Hepatic stellate cell (primary cell): Measurements from ENCODE around the gene SORCS2.

Source experiments
- DNase-seq: peaks from one replicate; pipeline ENCODE4 v3.0.0; 2011; ENCODE audit warnings: low spot score

SORCS2 gene

DNA sequence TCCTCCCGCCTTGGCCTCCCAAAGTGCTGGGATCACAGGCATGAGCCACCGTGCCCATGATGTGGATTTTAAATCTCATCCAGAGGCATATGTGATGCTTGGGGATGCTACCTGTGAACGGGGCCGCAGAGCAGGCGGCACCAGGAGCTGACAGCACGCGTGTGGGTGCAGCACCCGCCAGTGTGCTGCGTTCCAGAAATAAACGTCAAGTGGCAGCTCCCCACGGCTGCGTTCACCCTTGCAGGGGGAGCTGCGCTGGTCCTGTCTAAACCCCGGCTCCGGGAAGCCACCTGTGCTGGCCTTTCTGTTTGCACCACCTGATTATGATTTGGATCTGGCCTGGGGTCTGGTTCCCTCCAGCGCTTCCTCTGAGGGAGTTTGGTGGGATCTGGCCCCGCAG, 77.8 kb downstream of the SORCS2 start:
- DNase-seq, result no peak

- DNase-seq, result no peak
These were observed 80.1 kb downstream of the SORCS2 start for GRCh38 chr4:7272404-7272803.

GRCh38 chr4:7273738-7274297, 81.5 kb downstream of the SORCS2 start:
- DNase-seq, result no peak

DNA sequence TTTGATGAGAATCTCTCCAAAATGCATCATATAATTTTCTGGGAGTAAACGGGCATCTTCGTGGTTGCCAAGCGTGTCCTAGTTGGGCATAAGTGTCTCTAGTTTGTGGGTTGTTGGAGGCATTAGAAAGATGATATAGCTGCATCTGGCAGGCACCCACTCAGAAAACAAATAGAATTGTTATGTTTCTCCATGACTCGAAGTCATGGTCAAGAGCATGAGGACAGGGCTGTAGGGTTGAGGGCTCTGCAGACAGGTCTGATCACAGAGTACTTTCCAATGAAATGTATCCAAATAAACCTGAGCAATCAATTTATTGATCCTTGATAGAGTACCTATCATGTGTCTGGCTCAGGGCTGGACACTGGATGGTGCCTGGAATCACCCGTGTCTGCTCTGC, 82.7 kb downstream of the SORCS2 start:
- DNase-seq, result no peak

DNA sequence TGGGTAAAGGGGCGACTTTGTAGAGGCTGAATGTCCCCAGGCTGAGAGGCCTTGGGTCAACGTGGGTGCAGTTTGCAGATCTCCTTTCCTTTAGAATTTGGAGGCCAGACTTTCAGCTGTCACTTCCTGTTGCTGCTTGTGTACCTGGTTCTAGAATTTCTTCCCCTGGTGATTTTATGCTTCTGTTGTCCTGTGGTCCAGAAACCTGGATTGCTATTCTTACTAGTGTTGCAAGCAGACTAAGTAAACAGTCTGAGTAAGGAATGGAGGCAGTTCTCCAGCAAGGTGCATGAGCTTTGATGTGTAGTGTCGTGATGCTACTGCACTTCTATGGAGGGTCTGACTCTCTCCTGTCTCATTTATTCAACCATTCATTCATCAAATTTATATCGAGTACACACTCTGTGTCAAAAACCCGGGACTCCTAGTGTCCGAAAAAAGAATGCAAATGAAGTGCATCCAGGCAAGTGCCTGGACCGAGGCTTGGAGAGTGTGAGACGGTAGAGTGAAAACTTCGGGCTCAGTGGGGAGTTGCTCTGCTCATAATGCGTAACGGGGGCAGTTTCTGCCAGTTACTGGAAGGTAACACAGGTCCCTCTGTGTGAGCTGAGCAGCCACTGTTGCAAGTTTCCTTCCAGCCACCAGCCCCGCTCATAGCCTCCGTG, 83.3 kb downstream of the SORCS2 start:
- DNase-seq, result no peak

- no peak for DNase-seq
These were observed 84.2 kb downstream of the SORCS2 start for GRCh38 chr4:7276515-7276914.

DNA sequence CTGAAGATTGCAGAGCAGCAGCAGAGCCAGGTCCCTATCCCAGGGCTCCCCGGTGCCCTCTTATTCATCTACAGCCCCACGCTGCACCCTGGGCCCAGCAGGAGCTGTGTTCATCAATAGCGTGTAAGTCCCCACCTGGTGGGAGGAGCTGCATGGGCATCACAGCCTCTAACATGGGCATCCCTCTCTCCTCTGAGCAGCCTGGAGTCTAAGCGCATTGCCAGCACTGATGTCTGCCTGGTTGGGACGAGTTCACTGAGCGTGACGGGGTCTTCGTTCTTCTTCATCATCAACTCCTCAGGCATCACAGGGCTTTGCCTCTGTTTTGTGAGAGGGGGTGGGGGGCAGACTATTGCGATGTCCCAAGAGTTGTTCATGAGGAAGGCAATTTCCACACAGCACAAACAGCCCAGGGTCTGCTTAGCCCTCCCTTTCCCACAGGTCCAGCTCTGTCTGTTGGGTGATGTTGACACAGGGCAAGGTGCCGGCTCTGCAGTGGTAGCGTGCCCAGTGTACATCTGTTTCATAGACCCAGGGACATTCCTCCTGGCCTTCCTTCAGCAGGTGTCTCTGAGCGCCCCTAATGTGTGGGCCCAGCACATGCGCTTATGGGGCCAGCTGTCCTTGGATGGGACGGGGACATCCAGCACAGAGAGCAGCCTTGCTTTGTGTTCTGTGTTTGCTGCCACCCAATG, 85.9 kb downstream of the SORCS2 start:
- DNase-seq, result no peak

DNA sequence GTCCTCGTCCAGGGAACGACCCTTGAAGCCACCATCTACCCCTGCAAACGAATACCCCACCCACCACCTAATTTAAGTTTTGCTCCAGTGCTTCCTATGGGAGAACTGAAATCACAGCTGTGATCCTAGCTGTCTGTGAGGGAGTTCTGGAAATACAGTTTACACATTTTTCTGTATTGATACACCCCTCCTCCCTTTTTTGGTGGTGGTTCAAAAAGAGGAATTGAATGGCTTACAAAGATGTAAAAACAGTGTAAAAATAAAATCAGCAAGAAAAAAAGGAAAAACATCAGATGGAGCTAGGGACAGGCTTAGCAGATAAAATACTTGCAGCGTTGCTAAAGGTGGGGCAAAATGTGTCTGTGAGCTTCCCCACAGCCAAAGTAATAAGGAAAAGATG, 86.6 kb downstream of the SORCS2 start:
- DNase-seq, result no peak

GRCh38 chr4:7279902-7280301, 87.6 kb downstream of the SORCS2 start:
- DNase-seq, result no peak

DNA sequence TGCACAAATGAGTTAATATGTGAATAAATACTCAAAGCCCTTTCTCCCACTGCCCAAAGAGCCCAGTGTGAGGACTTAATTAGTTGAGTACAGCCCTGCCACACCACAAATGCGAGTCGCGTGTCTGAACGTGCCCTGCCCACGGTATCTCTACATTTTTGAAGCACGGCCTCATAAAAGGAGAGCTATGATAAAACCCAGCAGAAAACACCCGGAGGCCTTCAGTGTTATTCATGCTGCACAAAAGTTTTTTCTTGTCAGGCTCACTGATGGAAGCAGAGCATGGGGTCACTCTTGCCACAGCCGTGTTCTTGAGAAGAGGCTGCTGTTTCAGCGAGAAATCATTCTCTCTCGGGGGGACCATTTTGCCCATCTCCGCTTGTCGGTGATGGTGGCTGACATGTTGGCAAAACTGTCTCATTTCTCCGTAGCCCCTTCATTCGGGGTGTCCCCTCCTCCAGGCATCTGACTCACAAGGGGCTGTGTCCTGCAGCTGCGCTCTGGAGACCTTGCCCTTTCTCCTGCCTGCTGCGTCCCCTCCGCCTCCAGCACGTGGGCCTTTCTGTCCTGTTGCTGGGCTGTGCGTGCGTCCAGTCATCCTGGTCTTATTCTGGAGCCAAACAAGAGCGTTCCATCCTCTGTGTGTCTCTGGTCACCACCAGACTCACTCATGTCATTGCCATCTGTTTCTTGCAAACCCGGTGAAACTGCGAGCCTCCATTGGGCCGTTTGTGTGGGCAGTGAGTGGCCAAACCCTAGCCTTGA, 88.8 kb downstream of the SORCS2 start:
- DNase-seq, result no peak

DNA sequence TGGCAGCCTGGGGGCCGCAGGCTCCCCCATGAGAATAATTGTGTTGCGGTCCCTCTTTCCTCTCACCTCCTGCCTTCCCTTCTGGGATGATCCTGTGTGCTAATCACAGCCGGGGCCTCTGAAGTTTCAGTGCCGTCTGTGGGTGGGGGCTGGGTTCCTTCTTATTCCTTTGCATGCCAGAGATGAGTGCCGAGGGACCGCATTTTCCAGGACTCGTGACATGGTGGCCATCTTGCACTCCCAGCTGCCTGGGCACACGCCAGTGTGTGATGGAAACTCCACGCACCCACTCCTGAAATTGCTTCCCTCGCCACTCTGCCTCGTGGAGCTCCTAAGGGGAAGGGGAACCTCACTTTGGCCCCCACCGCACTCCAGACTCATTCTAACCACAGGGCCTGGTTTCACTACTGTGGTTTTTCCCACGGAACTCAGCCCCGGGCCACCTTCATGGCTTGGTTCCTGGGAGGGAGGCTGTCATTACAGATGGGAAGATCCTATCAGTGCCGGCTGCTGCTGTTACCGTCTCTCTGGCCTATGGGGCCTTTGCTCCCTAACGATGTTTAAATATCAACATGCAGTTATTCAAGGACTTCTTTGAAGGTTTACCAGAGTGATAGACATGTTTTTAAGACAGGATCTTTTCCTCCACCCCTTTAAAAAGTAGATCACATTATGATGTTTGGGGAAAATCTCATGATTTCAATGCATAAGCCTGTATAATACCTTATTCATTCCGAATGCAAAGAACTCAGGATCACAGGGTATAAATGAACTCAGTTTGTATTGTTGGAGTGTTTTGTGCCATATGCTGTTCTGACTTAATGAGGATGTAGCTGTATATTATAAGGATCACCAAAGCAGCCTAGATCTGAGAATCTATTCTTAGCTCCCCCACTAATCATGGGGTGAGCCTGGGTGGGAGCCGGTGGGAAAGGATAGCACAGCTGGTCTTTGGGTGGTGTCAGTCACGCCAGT, 89.6 kb downstream of the SORCS2 start:
- DNase-seq, result no peak

DNA sequence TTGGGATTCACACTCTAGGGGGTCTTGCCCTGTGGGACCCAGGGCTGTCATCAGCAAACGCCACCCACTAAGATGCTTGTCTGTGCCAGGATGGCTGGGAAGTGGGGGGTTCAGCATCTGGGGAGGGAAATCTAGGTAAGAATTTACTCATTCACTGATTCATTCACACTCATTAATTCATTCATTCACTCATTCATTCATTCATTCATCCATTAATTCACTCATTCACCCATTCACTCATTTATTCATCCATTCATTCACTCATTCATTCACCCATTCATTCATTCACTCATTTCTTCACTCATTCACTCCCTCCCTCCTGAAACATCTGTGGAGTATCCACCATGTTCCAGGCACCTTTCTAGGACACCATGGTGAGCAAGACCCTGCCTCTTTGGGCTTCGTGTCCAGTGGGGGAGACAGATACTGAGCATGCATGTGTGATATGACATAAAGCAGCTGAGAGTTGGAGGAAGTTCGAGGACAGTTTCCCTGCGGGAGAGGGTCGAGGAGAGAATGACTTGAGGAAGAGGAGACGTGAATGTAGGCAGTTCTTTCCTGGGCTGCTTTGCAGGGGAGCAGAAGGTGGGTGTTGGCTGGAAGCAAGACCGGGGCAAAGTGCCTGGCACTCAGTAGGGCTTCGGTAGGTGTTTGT, 90.6 kb downstream of the SORCS2 start:
- no peak for DNase-seq

GRCh38 chr4:7285244-7286094, 93.1 kb downstream of the SORCS2 start:
- DNase-seq, result no peak

DNA sequence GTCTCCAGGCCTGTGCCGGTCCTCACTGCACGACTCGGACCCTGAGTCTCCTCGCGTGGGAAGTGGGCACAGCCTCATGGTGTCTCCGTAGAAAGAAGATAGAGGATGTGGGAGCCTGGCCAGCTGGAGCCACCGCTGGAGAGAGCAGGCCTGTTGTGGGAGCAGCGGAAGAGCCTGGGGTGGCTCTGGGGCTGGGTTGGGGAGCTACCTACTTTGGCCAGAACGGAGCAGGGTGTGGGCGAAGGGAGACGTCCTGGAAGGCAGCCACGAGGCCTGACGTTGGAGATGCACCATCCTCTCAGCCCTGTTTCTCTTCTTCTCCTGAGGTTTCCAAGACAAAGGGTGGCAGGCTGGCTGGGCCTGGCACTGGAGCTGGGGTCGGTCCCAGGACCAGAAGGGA, 93.8 kb downstream of the SORCS2 start:
- no peak for DNase-seq

- DNase-seq, result no peak
These were observed 94.5 kb downstream of the SORCS2 start for GRCh38 chr4:7286798-7287197.

DNA sequence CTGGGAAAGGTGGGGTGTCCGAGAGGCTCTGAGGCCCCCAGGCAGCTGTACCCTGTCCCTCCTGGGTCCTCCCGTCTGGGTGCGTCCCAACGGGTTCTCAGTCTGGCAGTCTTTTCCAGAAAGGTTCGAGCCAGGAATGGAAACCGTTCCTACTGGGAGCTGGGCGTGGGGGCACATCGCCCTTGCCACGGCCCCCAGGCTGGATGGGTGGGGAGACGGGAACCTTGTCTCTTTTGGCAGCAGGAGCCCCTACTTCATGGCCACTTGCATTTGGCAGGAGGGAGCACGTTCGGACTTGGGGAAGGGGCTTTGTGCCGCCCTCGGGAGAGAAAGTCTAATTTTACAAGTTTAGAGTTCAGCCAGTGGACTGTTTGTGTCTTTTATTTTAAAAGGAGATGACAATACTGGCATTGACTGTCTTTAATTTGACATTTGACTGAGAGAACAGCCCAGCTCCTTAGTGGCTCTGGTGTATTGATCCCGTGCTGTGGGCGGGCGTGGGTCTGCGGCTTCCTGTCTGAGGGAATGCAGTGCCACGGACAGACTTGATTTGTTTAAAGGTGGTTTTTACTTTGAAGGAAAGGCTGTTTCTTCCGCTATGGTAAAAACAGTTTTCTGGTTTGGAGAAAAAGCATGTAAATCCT, 95.1 kb downstream of the SORCS2 start:
- DNase-seq, result no peak

GRCh38 chr4:7287918-7288280, 95.6 kb downstream of the SORCS2 start:
- no peak for DNase-seq

- no peak for DNase-seq
These were observed 96.6 kb downstream of the SORCS2 start for GRCh38 chr4:7288751-7289523.

- no peak for DNase-seq
These were observed 97.3 kb downstream of the SORCS2 start for GRCh38 chr4:7289589-7289988.
